NCI-H2081 (cell line): ENCODE results near the gene TBL2.
"Not testable (repeated sequence)": the region's sequence is repeated elsewhere in the genome, so short reads cannot be mapped to it uniquely, and the experiment has no call there.

Source experiments
- DNase-seq, 2 experiments: peaks; one replicate each; lab custom pipeline; 2025; lab: John Stamatoyannopoulos, UW

The TBL2 gene

DNA sequence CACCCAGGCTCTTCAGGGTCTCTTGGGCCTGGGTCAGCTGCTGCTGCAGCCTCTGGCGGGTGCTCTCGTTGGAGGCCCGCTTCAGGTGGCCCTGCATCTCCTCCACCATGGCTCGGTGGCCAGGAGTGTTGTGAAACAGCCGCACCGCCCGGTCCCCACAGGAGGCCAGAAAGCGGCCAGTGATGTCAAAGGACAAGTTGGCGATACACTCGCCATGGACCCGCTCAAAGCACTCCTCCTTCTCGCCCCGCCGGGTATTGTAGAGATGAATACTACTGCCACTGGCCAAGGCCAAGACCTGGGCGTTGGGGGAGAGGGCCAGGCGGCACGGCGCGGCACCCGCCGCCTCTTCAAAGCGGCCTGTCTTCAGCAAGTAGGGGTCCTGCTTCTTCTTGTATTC is 7.9 kb downstream of the TBL2 start:
- no peak for DNase-seq

DNA sequence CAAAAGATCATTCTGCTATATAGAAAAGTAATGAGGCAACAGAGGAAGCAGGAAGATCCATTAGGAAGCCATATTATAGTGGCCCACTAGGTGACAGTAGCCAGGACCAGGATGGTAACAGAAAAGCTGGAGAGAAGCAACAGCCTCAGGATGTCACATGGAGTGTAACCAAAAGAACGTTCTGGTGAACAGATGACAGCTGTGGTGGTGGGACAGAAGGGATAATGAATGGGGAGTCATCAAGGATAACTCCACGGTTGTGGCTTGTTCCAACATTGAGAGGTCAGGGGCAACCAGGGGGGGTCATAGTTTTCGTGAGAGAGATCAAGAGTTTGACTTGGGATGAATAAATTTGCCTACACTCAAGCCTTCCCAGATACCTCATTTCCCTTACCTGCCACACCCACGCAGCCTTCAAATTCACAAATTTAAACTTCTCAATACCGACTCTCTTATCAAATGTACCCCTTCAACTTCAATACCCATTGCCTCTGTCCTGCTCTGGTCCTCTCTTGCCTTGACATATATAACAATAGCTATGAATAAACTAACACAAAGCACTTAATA is 9.3 kb downstream of the TBL2 start:
- DNase-seq = no peak

DNA sequence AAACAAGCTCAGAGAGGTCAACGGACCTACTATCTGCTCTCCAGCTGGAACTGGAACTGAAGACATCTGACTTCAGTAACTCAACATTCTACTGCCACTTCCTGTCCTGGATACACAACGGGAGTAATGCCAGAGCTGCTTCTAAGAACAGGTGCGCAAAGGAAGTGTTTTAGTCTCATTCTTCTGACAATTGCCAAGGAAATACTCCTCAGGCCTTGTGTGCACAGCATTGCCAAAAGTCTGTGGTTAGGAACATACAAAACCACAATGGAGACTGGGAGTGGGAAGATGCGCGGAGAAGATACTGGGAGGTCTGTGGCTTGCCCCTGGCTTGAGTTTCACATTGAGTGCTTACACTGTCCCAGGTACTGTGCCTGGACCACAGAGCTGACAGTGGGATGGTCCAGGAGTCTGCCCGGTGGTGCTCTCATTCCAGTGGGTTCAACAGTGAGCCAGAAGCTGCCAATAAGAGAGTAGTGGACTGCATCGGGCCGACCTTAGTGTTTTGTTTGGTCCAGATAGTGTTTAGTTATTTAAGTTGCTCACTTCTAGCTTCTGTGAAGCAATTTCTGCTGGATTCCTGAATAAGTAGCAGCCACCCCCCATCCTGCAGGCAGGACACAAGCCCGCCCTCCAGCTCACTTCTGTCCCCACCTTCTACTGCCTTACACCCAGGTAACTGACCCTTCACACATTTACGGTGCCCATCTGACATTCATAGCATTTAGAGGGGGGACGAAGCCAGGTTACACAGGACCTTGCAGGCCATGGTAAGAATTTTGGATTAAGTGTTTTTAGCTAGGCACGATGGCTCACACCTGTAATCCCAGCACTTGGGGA is 10.3 kb downstream of the TBL2 start:
- no peak for DNase-seq

DNA sequence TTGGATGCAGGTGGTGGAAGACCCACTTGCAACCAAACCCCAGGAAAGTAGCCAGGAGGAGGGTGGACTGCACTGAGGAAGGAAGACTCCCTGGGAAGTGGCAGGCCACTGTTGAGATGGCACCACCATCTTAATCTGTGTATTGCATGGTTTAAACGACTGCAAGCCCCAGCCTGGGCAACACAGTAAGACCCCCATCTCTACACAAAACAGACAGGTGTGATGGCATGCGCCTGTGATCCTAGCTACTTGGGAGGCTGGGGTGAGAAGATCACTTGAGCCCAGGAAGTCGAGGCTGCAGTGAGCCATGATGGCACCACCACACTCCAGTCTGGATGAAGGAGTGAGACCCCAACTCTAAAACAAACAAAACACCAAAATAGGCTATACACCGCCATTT is 11.2 kb downstream of the TBL2 start:
- DNase-seq = no peak

DNA sequence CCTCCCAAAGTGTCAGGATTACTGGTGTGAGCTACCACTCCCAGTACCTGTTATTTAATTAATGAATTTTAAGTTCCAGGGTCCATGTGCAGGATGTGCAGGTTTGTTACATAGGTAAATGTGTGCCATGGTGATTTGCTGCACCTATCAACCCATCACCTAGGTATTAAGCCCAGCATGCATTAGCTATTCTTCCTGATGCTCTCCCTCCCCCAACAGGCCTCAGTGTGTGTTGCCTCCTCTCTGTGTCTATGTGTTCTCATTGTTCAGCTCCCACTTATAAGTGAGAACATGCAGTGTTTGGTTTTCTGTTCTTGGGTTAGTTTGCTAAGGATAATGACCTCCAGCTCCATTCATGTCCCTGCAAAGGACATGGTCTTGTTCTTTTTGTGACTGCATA is 11.9 kb downstream of the TBL2 start:
- not testable (repeated sequence) for DNase-seq

DNA sequence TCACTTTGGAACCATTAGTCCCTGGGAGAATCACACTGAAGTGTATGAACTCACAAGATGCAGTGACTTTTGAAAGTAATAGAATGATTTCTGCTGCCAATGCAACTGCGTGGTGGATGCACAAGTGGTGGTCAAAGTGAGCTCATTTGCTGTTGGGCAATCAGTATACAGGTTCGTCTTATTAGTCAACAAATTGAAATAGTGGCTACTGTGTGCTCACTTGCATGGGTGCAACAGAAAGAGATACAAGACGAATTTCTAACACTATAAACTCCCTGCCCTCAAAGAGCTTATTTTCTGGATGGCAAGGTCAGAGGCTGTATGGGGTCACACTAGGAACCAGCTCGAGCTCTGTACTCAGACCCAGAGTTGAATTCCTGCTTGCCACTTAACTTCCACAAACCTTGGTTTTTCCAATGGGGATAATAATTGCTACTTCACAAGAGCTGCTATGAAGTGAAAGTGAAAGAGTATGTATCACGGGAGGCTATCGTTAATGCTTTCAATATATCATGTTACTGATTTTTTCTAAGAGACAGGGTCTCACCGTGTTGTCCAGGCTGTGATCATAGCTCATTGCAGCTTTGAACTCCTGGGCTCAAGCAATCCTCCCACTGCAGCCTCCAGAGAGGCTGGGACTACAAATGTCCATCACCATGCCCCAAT is 12.6 kb downstream of the TBL2 start:
- no peak for DNase-seq

DNA sequence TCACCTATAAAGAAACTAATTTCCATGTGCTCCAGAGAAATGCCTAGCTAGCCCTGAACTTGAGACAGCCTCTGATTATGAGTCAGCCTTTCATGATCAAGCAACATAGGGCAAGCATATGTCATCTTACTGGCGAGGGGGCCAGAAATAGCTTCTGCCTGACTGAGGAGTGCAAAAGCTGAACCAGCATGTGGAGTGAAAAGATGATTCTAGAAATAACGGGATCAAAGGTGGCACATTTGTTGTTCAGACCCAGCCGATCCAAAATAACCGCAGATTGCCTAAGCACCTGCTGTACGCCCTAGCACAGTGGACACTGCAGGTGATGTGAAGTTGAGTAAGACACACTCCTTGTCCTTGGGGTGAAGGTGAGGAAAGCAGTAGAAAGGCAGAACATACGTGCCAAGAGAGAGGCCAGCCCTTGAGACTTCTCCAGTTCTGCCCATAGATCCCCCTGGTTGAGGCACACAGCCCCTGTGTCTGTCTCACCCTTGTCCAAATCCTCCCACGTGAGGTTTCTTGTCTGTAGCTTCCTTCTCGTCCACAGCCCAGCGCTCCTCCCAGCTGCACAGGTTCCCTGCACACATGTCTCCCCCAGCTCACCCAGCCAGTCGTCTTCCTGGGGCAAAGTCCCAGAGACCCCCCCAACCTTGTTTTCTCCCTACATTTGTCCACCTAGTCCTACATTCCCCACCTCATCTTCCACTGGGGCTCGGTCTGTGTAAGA is 18.1 kb downstream of the TBL2 start:
- DNase-seq = no peak

DNA sequence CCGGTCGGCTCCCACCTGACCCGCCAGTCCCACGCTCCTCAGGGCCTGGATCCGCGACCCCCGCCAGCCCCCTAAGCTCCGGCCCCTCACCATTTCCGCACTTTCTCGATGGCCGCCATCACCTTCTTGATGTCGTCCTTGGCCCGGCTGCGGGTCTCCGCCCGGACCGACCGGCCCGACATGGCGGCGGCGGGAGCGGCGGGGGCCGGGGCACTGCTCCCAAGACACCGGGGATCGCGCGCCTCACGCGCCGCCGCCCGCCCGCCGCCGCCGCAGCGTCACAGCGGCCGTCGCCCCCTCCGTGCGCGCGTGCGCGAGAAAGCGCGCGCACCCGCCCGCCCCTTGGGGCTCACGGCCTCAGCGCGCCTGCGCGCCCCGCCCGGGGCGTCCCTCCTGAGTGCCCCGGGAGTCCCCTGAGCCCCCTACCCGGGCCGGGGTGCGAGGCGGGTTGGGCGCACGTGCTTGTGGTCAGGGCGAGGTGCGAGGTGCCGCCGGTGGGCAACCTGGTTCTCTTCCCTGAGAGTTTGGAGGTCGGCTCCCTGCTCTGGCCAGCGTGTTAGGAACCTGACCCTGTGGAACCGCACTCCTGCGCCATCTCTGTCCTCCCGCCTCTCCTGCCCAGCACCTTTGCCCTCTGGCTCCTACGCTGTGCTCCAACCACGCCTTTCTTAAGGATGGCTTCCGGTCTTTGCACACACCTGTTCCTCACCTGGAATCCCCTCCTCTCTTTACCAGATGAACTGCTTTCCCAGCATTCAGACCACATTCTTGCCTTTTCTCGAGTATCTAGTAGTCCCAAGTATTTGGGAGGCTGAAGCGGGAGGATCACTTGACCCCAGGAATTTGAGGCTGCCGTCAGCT is 20.8 kb downstream of the TBL2 start, which contains the start of gene BCL7B:
BCL7B (minus strand) TSS at position 294 of the 861 bp plus-strand sequence; CDS start at position 182, 112 bp downstream.
- DNase-seq = peak; percentile 74 to 84

DNA sequence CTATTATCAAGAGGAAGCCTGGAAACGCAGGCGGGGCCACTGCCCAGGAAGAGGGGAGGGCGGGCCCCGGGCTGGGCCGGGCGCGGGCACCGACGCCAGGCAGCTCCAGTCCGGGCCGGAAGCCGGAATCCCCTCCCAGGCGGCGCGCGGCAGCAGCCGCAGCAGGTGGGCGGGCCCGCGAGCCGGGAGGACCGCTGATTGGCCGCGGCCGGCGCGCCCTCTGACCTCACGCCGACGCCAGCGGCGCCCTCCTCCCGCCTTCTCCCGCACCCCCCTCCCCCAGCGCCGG is 21.3 kb downstream of the TBL2 start:
- DNase-seq = peak; percentile 94 to 97

DNA sequence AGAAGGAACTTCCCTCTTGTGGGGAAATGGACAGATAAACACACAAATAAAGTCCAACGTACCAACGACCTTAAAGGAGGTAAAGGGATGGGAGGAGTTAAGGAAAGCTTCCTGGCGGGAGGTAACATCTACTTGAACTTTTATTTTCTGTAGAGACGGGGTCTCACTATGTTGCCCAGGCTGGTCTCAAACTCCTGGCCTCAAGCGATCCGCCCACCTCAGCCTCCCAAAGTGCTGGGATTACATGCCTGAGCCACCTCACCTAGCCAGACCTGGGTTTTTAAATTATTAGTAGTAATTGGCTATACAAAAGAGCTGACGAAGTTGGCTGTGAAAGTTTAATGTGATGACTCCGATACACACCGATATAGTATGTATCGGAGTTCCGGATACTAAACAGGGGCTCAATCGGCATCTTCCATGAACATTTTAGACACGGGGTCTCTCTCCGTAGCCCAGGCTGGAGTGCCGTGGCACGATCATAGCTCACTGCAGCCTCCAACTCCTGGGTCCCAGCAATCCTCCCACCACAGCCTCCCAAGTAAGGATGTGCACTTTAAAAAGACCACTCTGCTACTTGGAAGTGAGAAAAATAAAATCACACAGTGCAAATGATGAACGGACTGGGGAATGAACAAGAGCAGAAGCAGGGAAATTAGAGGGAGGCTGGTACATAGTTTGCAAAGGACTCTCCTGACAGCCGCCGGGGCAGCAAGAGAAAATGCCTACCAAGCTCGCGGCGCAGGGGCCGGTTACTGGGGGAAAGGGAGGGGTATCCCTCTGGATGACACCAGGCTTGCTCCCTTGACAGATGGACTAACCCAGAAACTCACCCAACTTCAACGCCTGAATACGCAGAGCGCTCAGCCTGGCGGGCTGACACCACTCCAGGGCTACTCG is 21.9 kb downstream of the TBL2 start:
- DNase-seq = no peak

DNA sequence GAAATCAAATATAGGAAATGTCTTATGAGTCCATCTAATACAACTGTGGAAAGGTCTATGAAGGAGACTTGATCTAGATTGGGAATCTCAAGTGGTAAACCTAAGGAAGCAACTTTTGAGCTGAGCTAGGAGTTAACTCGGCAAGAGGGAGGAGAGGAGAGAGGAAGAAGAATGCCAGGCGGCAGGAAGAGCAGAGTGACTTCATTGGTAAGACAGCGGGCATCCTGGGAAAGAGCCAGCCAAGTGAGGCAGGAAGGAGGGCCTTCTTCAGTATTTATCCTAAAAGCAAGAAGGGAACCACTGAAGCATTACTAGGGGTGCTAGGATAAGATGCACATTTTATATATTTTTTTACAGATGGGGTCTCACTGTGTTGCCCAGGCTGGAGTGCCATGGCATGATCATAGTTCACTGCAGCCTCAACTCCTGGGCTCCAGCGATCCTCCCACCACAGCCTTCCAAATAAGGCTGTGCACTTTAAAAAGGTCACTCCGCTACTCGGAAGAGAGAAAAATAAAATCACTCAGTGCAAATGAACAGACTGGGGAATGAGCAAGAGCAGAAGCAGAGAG is 22.9 kb downstream of the TBL2 start:
- DNase-seq = no peak

DNA sequence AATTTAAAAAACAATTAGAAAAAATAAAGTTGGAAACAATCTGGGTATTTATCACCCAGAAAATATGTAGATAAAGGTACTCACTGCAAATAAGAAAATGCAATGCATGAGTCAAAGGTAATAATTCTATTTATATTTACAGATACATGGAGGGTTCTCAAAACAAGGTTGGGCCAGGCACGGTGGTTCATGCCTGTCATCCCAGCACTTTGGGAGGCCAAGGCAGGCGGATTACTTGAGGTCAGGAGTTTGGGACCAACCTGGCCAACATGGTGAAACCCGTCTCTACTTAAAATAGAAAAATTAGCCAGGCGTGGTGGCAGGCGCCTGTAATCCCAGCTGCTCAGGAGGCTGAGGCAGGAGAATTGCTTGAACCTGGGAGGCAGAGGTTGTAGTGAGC is 28.3 kb downstream of the TBL2 start:
- DNase-seq = not testable (repeated sequence)

DNA sequence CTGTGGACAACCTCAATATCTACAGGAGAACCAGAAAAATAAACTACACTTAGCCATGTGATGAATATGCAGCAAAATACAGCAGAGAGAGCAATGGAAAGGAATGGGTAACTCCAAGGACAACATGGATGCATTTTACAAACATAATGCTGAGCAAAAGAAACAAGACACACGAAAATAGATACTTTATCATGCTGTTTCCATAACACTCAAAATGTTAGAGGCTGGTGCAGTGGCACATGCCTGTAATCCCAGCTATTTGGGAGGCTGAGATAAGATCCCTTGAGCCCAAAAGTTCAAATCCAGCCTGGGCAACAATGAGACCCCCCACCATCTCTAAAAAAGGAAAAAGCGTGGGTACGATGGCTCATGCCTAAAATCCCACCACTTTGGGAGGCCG is 29.2 kb downstream of the TBL2 start:
- no peak for DNase-seq

DNA sequence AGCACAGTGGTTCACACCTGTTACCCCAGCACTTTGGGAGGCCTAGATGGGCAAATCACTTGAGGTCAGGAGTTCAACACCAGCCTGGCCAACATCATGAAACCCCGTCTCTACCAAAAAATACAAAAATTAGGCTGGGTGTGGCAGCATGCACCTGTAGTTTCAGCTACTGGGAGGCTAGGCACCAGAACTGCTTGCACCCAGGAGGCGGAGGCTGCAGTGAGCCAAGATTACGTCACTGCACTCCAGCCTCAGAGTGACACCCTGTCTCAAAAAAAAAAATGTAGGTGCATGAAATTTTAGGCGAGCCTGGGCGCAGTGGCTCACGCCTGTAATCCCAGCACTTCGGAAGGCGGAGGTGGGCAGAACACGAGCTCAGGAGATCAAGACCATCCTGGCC is 30.5 kb downstream of the TBL2 start:
- no peak for DNase-seq

DNA sequence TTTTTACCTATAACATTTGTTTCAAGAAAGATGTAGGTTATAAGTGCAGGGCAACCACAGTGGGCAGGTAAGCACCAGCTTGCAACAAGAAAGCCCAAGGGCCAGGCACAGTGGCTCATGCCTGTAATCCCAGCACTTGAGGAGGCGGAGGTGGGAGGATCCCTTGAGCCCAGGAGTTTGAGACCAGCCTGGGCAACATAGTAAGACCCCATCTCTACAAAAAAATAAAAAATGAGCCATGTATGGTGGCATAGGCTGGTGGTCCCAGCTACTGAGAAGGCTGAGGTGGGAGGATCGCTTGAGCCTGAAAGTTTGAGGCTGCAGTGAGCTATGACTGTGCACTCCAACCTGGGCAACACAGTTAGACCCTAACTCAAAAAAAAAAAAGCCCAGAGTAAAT is 33.7 kb downstream of the TBL2 start:
- DNase-seq = no peak

DNA sequence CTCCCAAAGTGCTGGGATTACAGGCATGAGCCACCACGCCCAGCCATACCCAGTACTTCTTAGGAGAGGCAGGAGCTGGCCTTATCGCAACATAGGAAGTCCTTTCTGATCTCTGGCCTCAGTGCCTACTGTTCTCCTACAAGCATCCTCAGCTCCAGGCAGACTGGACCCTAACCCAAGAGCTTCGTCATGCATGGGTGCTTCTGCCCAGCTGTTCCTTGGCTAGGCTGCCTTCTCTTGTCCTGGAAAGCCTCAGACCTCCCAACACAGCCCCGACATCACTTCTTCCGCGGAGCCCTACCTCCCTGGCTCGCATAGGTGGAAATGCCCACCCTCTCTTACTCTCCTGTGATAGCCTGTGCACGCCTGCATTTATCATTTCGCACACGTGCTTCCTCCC is 36.7 kb downstream of the TBL2 start:
- DNase-seq = no peak

DNA sequence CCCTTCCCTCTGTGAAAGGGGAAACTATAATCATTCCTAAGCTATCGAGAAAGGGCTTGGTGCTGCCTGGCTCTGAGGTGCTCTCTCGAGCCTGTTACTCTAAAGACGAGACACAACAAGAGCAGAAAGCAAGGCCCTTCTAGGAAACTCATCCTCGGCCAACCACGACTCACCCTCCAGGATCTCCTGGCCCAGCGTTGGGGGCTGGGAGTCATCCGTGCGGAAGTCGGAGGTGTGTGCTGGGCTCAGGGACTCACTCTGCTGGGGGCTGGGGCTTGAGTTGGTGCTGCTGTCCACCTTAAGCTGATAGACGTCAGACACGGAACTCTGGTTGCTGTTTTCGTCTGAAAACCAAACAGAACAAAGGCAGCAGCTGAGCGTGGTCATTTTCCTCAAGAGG is 38.7 kb downstream of the TBL2 start:
- no peak for DNase-seq

DNA sequence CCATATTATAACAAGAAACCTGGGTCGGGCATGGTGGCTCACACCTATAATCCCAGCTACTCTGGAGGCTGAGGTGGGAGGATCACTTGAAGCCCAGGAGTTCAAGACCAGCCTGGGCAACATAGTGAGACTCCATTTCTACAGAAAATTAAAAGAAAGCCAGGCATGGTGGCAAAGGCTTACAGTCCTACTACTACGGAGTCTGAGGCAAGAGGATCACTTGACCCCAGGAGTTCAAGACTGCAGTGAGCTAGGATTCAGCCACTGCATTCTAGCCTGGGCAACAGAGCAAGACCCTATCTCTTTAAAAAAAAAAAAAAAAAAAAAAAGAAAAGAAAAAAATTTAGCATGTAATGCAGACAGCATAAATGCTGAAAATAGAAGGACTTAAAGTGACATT is 39.9 kb downstream of the TBL2 start:
- DNase-seq = not testable (repeated sequence)

DNA sequence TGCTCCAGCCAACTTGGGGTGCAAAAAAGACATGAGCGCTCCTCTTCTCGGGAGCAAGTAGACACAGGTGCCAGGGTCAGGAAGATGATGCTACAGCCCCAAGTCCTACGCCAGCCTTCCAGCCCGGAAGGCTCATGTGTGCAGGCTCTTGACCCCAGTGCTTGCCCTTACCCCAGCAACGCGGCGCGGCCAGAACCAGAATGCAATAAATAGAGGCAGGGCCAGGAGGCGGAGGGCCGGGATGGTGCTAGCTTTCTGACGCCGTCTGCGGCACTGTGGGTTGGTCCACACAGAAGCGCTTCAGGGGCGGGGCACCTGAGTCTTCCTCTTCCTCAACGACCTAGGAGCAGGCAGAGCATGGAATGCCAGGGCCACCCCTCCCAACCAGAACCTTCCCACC is 41.3 kb downstream of the TBL2 start:
- no peak for DNase-seq

DNA sequence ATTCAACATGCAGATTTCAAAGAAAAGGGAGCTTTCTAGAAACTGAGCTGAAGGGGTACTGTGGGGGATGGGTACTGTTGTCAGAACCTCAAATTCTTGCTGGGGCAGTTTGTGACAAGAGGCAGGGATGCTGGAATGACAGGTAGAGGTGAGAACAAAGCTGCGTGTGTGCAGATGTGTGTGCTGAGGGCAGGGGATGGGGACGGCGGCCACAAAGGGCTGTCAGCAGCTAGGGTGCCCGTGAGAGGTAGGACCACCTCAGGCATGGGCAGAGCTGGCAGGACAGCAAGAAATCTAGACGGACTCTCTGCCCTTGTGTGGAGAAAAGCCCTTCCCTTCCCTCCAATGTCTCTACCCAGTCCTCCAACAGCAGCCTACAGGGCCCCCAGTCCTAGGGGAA is 41.9 kb downstream of the TBL2 start:
- no peak for DNase-seq
